Ovary (tissue), 3 donors: Measurements from ENCODE around the gene CD99L2.

ENCODE experiments used
- EP300 ChIP-seq: sonication (generic); formaldehyde crosslinking; IDR thresholded peaks from one replicate; pipeline ENCODE4 v1.6.1; 2017; ENCODE audit warnings: antibody characterized with exemption
- POLR2A ChIP-seq: fragments of 450-650 bp; IDR thresholded peaks from one replicate; pipeline ENCODE4 v1.6.1; 2017; ENCODE audit warnings: antibody characterized with exemption, mild to moderate bottlenecking, moderate library complexity
- TF ChIP-seq, protein P1 (sequence below), 3 donors: fragments of 450-650 bp in 2 of 3; fragments of 200-600 bp in 1 of 3; IDR thresholded peaks; one replicate each; pipeline versions ENCODE4 v1.5.1 to v1.8.0; 2016 to 2022; ENCODE audit warnings: antibody characterized with exemption in 3 of 3, mild to moderate bottlenecking in 1 of 3
- donor health status: DM: no; HTN: no; CAD: no.

DNA sequence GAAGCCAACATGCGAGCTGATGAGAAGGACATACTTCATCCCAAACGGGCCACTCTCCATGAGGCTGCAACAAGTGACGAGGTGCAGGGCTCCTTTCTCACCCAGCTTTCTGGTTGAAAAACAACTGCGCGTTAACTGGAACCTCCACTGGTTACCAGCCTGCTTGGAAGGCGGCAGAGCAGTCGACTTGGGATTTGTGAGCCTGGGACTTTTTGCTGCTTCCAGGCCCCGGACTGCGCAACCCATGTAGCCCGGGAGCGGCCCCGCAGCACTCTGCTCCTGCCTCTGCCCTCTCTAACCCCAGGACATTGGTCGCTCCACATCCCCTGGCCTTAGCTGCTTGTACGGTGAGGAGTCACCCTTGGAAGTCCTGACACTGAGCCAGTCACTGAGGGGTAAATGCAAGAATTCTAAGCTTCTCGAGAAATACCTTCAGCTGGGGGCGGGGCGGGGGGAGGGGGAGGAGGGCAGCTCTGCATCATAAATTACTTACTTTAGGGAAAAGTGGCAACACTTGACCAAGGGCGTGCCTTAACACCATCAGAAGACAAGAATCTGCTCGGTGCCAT is 132.6 kb downstream of the CD99L2 start:
- TF ChIP-seq, protein P1, sequence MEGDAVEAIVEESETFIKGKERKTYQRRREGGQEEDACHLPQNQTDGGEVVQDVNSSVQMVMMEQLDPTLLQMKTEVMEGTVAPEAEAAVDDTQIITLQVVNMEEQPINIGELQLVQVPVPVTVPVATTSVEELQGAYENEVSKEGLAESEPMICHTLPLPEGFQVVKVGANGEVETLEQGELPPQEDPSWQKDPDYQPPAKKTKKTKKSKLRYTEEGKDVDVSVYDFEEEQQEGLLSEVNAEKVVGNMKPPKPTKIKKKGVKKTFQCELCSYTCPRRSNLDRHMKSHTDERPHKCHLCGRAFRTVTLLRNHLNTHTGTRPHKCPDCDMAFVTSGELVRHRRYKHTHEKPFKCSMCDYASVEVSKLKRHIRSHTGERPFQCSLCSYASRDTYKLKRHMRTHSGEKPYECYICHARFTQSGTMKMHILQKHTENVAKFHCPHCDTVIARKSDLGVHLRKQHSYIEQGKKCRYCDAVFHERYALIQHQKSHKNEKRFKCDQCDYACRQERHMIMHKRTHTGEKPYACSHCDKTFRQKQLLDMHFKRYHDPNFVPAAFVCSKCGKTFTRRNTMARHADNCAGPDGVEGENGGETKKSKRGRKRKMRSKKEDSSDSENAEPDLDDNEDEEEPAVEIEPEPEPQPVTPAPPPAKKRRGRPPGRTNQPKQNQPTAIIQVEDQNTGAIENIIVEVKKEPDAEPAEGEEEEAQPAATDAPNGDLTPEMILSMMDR (IDR thresholded peaks at IDR 0.05), result no peak
- no peak for TF ChIP-seq EP300
- no peak for TF ChIP-seq POLR2A
